CD14-positive monocyte (primary cell): ENCODE measurements around the gene SECISBP2. TPM values are rescaled to one million over a fixed set of nuclear protein-coding genes. Genes with fewer than 3 reads are reported as not detected.

Experiments
- DNase-seq, 3 donors: peaks; one replicate each; pipeline ENCODE4 v3.0.0-alpha.2; 2011 to 2022
- H2AFZ ChIP-seq: 2 replicates; pipeline ENCODE4 v1.6.0; 2012; ENCODE audit warnings: mild to moderate bottlenecking, low read depth, low read length, inconsistent platforms; ENCODE audit not compliant: insufficient read depth, poor library complexity, severe bottlenecking
- H3K27ac ChIP-seq, 2 donors: 1 replicate in 1 of 2; 2 replicates in 1 of 2; pipeline ENCODE4 v1.5.1; 2012 to 2013; ENCODE audit warnings: low read length in 2 of 2, control low read depth in 1 of 2, inconsistent platforms in 1 of 2, low read depth in 1 of 2, mild to moderate bottlenecking in 1 of 2
- H3K27me3 ChIP-seq, 2 donors: one replicate each; pipeline versions ENCODE4 v1.6.0 to v1.6.1; 2011 to 2013; ENCODE audit warnings: low read length in 2 of 2; ENCODE audit not compliant: control insufficient read depth in 2 of 2, insufficient read depth in 2 of 2
- H3K36me3 ChIP-seq, 2 donors: replicated peaks in 1 of 2; 1 replicate in 1 of 2; 2 replicates in 1 of 2; pipeline versions ENCODE4 v1.5.1 to v1.6.1; 2012 to 2013; ENCODE audit warnings: low read length in 2 of 2, control low read depth in 1 of 2, inconsistent platforms in 1 of 2, mild to moderate bottlenecking in 1 of 2; ENCODE audit not compliant: insufficient read depth in 2 of 2, control insufficient read depth in 1 of 2
- H3K4me1 ChIP-seq, 2 donors: 1 replicate in 1 of 2; 2 replicates in 1 of 2; pipeline versions ENCODE4 v1.5.1 to v1.6.1; 2012 to 2013; ENCODE audit warnings: low read length in 2 of 2, control low read depth in 1 of 2, inconsistent platforms in 1 of 2, mild to moderate bottlenecking in 1 of 2, moderate library complexity in 1 of 2; ENCODE audit not compliant: insufficient read depth in 2 of 2, control insufficient read depth in 1 of 2
- H3K4me2 ChIP-seq: replicated peaks from 2 replicates; pipeline ENCODE3; 2012; ENCODE audit warnings: low read length, moderate library complexity, mild to moderate bottlenecking; ENCODE audit not compliant: poor library complexity, severe bottlenecking; ENCODE audit errors: extremely low read depth
- H3K4me3 ChIP-seq, 3 experiments: fragments of 200-600 bp in 1 of 3; sonication (generic) in 1 of 3; replicated peaks in 1 of 3; 1 replicate in 2 of 3; 2 replicates in 1 of 3; pipeline ENCODE4 v1.5.1; 2011 to 2013; ENCODE audit warnings: low read length in 3 of 3, mild to moderate bottlenecking in 3 of 3, control low read depth in 2 of 3, low read depth in 2 of 3, inconsistent platforms in 1 of 3, moderate library complexity in 1 of 3
- H3K79me2 ChIP-seq: 2 replicates; pipeline ENCODE4 v1.6.0; 2012; ENCODE audit warnings: mild to moderate bottlenecking, control low read depth, inconsistent platforms, low read length, moderate library complexity; ENCODE audit not compliant: insufficient read depth
- H3K9ac ChIP-seq: 2 replicates; pipeline ENCODE4 v1.6.0; 2017; ENCODE audit warnings: low read length, mild to moderate bottlenecking; ENCODE audit not compliant: insufficient read depth, poor library complexity, severe bottlenecking
- H3K9me3 ChIP-seq, 2 donors: replicated peaks in 1 of 2; 1 replicate in 1 of 2; 2 replicates in 1 of 2; pipeline versions ENCODE4 v1.5.1 to v1.6.1; 2012 to 2013; ENCODE audit warnings: low read length in 2 of 2, control low read depth in 1 of 2; ENCODE audit not compliant: control insufficient read depth in 1 of 2, insufficient read depth in 1 of 2
- H4K20me1 ChIP-seq: 2 replicates; pipeline ENCODE4 v1.6.0; 2012; ENCODE audit warnings: mild to moderate bottlenecking, low read length, control low read depth, moderate library complexity; ENCODE audit not compliant: insufficient read depth
- H3K27ac Mint-ChIP-seq, 7 donors: one replicate each; pipeline ENCODE4 v1.8.0; 2020; ENCODE audit warnings: mild to moderate bottlenecking in 7 of 7, mixed read lengths in 7 of 7, moderate library complexity in 6 of 7, inconsistent platforms in 2 of 7
- H3K27me3 Mint-ChIP-seq, 3 donors: one replicate each; pipeline ENCODE4 v1.8.0; 2021 to 2022; ENCODE audit warnings: low read depth in 3 of 3, mild to moderate bottlenecking in 3 of 3, mixed read lengths in 3 of 3, moderate library complexity in 3 of 3, inconsistent platforms in 1 of 3
- H3K36me3 Mint-ChIP-seq, 2 donors: one replicate each; pipeline ENCODE4 v1.8.0; 2020; ENCODE audit warnings: mixed read lengths in 2 of 2, inconsistent platforms in 1 of 2, mild to moderate bottlenecking in 1 of 2
- H3K4me1 Mint-ChIP-seq: one replicate; pipeline ENCODE4 v1.8.0; 2020; ENCODE audit warnings: mild to moderate bottlenecking, mixed read lengths
- H3K4me3 Mint-ChIP-seq, 2 donors: one replicate each; pipeline ENCODE4 v1.8.0; 2020; ENCODE audit warnings: mild to moderate bottlenecking in 2 of 2, mixed read lengths in 2 of 2, moderate library complexity in 1 of 2
- H3K9me3 Mint-ChIP-seq, 7 donors: one replicate each; pipeline ENCODE4 v1.8.0; 2020 to 2022; ENCODE audit warnings: mixed read lengths in 7 of 7, mild to moderate bottlenecking in 6 of 7, moderate library complexity in 6 of 7, inconsistent platforms in 2 of 7
- CTCF ChIP-seq: fragments of 200-600 bp; IDR thresholded peaks from one replicate; pipeline ENCODE4 v1.8.0; 2022; ENCODE audit warnings: antibody characterized with exemption, mild to moderate bottlenecking
- WGBS: methylation state at CpG from one replicate; pipeline ENCODE4 v1.1.5; 2013; ENCODE audit warnings: missing lambda C conversion rate; ENCODE audit not compliant: insufficient coverage; 5-methylcytosine and 5-hydroxymethylcytosine counted together
- intact Hi-C, 2 donors: fragments of 100-400 bp; cut with micrococcal nuclease; formaldehyde crosslinking; loops; one replicate each; pipeline versions ENCODE4 v1.15.0 to v1.15.1; 2023
- polyA plus RNA-seq, 3 donors: library from polyadenylated mRNA; depleted of rRNA in 1 of 3; unstranded in 2 of 3; stranded (reverse) in 1 of 3; fragments of 300-500 nt in 2 of 3; fragments of >200 nt in 1 of 3; fragmentation: Illumina TruSeq in 2 of 3; gene quantifications; 1 replicate in 2 of 3; 2 replicates in 1 of 3; pipeline ENCODE4 v1.2.3, GENCODE V29; 2012 to 2021

Gene SECISBP2
- polyA plus RNA-seq, 3 donors = 8.6 to 51.4 (median 9.8) TPM

- Mint-ChIP-seq H3K4me1 (peaks cover 63% of the 10 kb centered on the region), H3K9me3 (peaks cover 0 to 3% (median 0%) of the 10 kb centered on the region in 7 donors), H3K36me3 (peaks cover 81 to 87% of the 10 kb centered on the region in 2 donors), H3K27me3 (peaks cover 0 to 1% (median 0%) of the 10 kb centered on the region in 3 donors), H3K27ac (peak overlapping the region in 6 of 7 donors; percentile 24 to 88 (median 78)), H3K4me3 (no peak overlapping the region)
- Histone ChIP-seq H3K79me2 (peaks cover 12% of the 10 kb centered on the region), H3K4me1 (peaks cover 43 to 53% of the 10 kb centered on the region in 2 donors), H3K4me2 (no peak overlapping the region), H3K27ac (peak overlapping the region; percentile 75), H4K20me1 (no peaks in the 10 kb centered on the region), H3K9ac (no peak overlapping the region), H3K4me3 (no peak overlapping the region), H3K9me3 (no peaks in the 10 kb centered on the region), H3K27me3 (no peaks in the 10 kb centered on the region), H2AFZ (no peak overlapping the region), H3K36me3 (peaks cover 85 to 89% of the 10 kb centered on the region in 2 donors)
- intact Hi-C loops = loop anchor here (5.0 to 10.0 kb wide), 4 partner anchors 63 to 174 kb away; partner anchors contain the start of genes SECISBP2 (in 2 of the 2) and CKS2 (in 1 of the 2)
- no peak for DNase-seq
- 98% methylated on average over 25 of the region's 26 CpGs for WGBS
- TF ChIP-seq CTCF = no peak
Measured at GRCh38 chr9:89380437-89381307, 62.4 kb downstream of the SECISBP2 start.

- peak overlapping the region in 1 of 7 donors; percentile 32 for H3K27ac Mint-ChIP-seq
- Histone ChIP-seq H2AFZ (no peak overlapping the region), H3K27ac (no peak overlapping the region), H3K79me2 (peaks cover 12% of the 10 kb centered on the region), H3K4me2 (no peak overlapping the region), H3K9me3 (no peaks in the 10 kb centered on the region), H3K36me3 (peaks cover 91 to 92% of the 10 kb centered on the region in 2 donors), H3K27me3 (no peaks in the 10 kb centered on the region), H4K20me1 (no peaks in the 10 kb centered on the region), H3K4me3 (no peak overlapping the region), H3K9ac (no peak overlapping the region), H3K4me1 (peaks cover 40 to 47% of the 10 kb centered on the region in 2 donors)
- peaks cover 0 to 1% (median 0%) of the 10 kb centered on the region in 3 donors for H3K27me3 Mint-ChIP-seq
- no peak for TF ChIP-seq CTCF
- H3K9me3 Mint-ChIP-seq = peaks cover 0 to 3% (median 0%) of the 10 kb centered on the region in 7 donors
- no peak overlapping the region for H3K4me3 Mint-ChIP-seq
- intact Hi-C loops = loop anchor here (5.0 to 10.0 kb wide), 4 partner anchors 64 to 174 kb away; partner anchors contain the start of genes SECISBP2 (in 2 of the 2) and CKS2 (in 1 of the 2)
- peaks cover 84 to 90% of the 10 kb centered on the region in 2 donors for H3K36me3 Mint-ChIP-seq
- H3K4me1 Mint-ChIP-seq = peaks cover 60% of the 10 kb centered on the region
- no peak for DNase-seq
- 96% methylated on average over 3 of the region's 4 CpGs for WGBS
Measured at GRCh38 chr9:89381308-89381609, 63.0 kb downstream of the SECISBP2 start.
